Prostate gland (tissue), 2 donors: ENCODE results near the gene RNF40. TPM values are rescaled to one million over a fixed set of nuclear protein-coding genes. Genes with fewer than 3 reads are reported as not detected.
"Not testable (repeated sequence)": the region's sequence is repeated elsewhere in the genome, so short reads cannot be mapped to it uniquely, and the experiment has no call there.

Experiments used
- DNase-seq: peaks from one replicate; pipeline ENCODE4 v3.0.0-alpha.2; 2019; ENCODE audit warnings: low spot score
- H3K27ac ChIP-seq, 2 donors: fragments of 200-600 bp; sonication (generic); 2 replicates each; pipeline ENCODE4 v1.5.1; 2017 to 2019
- H3K27me3 ChIP-seq: fragments of 200-600 bp; sonication (generic); replicated peaks from 2 replicates; pipeline ENCODE4 v1.5.1; 2019; ENCODE audit not compliant: insufficient read depth
- H3K36me3 ChIP-seq, 2 donors: fragments of 200-600 bp; sonication (generic); 1 replicate in 1 of 2; 2 replicates in 1 of 2; pipeline versions ENCODE4 v1.5.1 to v1.8.1; 2017 to 2019
- H3K4me1 ChIP-seq: fragments of 200-600 bp; sonication (generic); replicated peaks from 2 replicates; pipeline ENCODE4 v1.5.1; 2019
- H3K4me3 ChIP-seq, 2 donors: fragments of 200-600 bp; sonication (generic); 2 replicates each; pipeline ENCODE4 v1.5.1; 2017 to 2019
- H3K9me3 ChIP-seq: fragments of 200-600 bp; sonication (generic); 2 replicates; pipeline ENCODE4 v1.5.1; 2017
- POLR2A ChIP-seq: fragments of 450-650 bp; IDR thresholded peaks from one replicate; pipeline ENCODE4 v1.6.1; 2016; ENCODE audit warnings: antibody characterized with exemption, mild to moderate bottlenecking
- POLR2AphosphoS5 ChIP-seq: sonication (generic); formaldehyde crosslinking; IDR thresholded peaks from one replicate; pipeline ENCODE4 v1.6.1; 2017; ENCODE audit warnings: antibody characterized with exemption
- WGBS: methylation state at CpG from one replicate; pipeline ENCODE4 v1.1.5; 2018; 5-methylcytosine and 5-hydroxymethylcytosine counted together
- intact Hi-C: fragments of 100-400 bp; cut with DNase I; formaldehyde crosslinking; loops from one replicate; pipeline ENCODE4 v1.14.2; 2022
- total RNA-seq, 2 donors: library from RNA; depleted of rRNA; stranded (reverse); fragments of >200 nt; gene quantifications; one replicate each; pipeline ENCODE4 v1.1.0, GENCODE V29; 2016
- TF ChIP-seq, protein P1 (sequence below), 4 experiments: fragments of 200-600 bp in 2 of 4; fragments of 450-650 bp in 2 of 4; sonication (generic) in 2 of 4; IDR thresholded peaks; 1 replicate in 3 of 4; 2 replicates in 1 of 4; pipeline ENCODE4 v1.5.1; 2016 to 2019; ENCODE audit warnings: antibody characterized with exemption in 4 of 4, mild to moderate bottlenecking in 2 of 4, moderate library complexity in 2 of 4

Gene RNF40
- total RNA-seq, 2 donors from 2014 or later = 89.9 to 113 TPM

GRCh38 chr16:30805370-30806169 lies 43.4 kb downstream of the RNF40 start:
- H3K27ac ChIP-seq = peak overlapping the region; percentile 87 to 90
- peak overlapping the region; percentile 54 to 58 for H3K4me3 ChIP-seq
- no peaks in the 10 kb centered on the region for H3K9me3 ChIP-seq
- H3K4me1 ChIP-seq = peaks cover 7% of the 10 kb centered on the region
- WGBS = 1% methylated on average over 57 of the region's 62 CpGs
- TF ChIP-seq, protein P1, sequence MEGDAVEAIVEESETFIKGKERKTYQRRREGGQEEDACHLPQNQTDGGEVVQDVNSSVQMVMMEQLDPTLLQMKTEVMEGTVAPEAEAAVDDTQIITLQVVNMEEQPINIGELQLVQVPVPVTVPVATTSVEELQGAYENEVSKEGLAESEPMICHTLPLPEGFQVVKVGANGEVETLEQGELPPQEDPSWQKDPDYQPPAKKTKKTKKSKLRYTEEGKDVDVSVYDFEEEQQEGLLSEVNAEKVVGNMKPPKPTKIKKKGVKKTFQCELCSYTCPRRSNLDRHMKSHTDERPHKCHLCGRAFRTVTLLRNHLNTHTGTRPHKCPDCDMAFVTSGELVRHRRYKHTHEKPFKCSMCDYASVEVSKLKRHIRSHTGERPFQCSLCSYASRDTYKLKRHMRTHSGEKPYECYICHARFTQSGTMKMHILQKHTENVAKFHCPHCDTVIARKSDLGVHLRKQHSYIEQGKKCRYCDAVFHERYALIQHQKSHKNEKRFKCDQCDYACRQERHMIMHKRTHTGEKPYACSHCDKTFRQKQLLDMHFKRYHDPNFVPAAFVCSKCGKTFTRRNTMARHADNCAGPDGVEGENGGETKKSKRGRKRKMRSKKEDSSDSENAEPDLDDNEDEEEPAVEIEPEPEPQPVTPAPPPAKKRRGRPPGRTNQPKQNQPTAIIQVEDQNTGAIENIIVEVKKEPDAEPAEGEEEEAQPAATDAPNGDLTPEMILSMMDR (IDR thresholded peaks at IDR 0.05) = peak in 2 of 4 experiments; percentile 13 to 20
- peak; percentile 79 for TF ChIP-seq POLR2A
- TF ChIP-seq POLR2AphosphoS5 = peak; percentile 86
- H3K27me3 ChIP-seq = no peaks in the 10 kb centered on the region
- peak; percentile 83 for DNase-seq
- intact Hi-C loops = loop anchor here (1.0 to 2.0 kb wide), 2 partner anchors 18 to 69 kb away; partner anchors contain the start of gene ZNF629
- no peaks in the 10 kb centered on the region for H3K36me3 ChIP-seq

DNA sequence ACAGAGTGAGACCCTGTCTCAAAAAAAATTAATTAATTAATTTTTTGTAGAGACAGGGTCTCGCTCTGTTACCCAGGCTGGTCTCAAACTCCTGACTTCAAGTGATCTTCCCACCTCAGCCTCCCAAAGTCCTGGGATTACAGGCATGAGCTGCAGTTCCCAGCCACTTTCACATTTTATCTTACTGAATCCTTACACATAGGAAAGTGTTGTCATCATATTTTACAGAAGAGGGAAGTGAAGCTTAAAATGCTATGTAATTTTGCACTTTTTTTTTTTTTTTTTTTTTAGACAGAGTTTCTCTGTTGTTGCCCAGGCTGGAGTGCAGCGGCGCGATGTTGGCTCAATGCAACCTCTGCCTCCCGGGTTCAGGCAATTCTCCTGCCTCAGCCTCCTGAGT lies 46.0 kb downstream of the RNF40 start:
- WGBS = 77% methylated on average over 5 of the region's 5 CpGs
- peaks cover 7% of the 10 kb centered on the region for H3K4me1 ChIP-seq
- no peak for DNase-seq
- no peaks in the 10 kb centered on the region for H3K9me3 ChIP-seq
- no peaks in the 10 kb centered on the region for H3K36me3 ChIP-seq
- no peak for TF ChIP-seq POLR2A
- TF ChIP-seq, protein P1 (IDR thresholded peaks at IDR 0.05) = no peak
- TF ChIP-seq POLR2AphosphoS5 = no peak
- H3K4me3 ChIP-seq = no peak overlapping the region
- intact Hi-C loops = no loop called here
- H3K27me3 ChIP-seq = no peaks in the 10 kb centered on the region
- H3K27ac ChIP-seq = no peak overlapping the region

DNA sequence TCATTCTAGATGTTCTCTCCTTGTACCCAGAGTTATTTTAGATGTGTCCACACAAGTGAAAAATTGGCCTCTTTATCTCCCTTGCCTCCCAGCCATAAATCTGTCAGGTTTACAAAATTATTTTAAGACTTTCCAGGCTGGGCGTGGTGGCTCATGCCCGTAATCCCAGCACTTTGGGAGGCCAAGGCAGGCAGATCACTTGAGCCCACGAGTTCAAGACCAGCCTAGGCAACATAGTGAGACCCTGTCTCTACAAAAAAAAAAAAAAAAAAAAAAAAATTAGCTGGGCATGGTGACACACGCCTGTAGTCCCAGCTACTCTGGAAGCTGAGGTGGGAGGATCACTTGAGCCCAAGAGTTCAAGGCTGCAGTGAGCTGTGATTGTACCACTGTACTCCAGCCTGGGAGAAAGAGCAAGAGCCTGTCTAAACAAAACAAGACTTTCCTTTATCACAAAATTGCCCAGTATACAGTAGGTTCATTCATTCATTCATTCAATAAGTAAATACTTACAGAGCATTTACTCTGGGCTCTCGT lies 46.8 kb downstream of the RNF40 start:
- H3K36me3 ChIP-seq, H3K4me1 ChIP-seq, H3K27me3 ChIP-seq, DNase-seq, intact Hi-C loops, H3K4me3 ChIP-seq, H3K27ac ChIP-seq, H3K9me3 ChIP-seq: not testable (repeated sequence)
- 56% methylated on average over 5 of the region's 5 CpGs for WGBS

DNA sequence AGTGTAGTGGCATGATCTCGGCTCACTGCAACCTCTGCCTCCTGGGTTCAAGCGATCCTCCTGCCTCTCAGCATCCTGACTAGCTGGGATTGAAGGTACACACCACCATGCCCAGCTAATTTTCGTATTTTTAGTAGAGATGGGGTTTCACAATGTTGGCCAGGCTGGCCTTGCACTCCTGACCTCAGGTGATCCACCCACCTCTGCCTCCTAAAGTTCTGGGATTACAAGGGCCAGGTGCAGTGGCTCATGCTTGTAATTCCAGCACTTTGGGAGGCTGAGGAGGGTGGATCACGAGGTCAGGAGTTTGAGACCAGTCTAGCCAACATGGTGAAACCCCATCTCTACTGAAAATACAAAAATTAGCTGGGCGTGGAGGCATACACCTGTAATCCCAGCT lies 47.6 kb downstream of the RNF40 start:
- WGBS = 83% methylated on average over 5 of the region's 5 CpGs
- H3K27me3 ChIP-seq, H3K9me3 ChIP-seq, H3K4me3 ChIP-seq, intact Hi-C loops, H3K4me1 ChIP-seq, DNase-seq, H3K27ac ChIP-seq, H3K36me3 ChIP-seq: not testable (repeated sequence)

DNA sequence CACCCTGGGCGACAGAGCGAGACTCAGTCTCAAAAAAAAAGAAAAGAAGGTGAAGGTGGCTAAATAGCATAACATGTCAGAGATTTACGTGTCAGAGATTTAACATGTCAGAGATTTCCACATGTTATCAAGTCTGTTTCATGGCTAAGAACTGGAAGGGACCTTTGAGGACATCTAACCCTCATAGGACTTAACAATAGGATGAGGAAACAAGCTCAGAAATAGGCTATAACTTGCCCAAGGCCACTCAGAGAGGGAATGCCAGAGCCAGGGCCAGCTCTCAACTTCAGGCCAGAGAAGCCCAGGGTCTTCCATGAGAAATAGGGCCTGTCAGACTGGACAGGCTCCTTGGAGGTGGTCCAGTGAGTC lies 51.7 kb downstream of the RNF40 start:
- no peaks in the 10 kb centered on the region for H3K9me3 ChIP-seq
- peak overlapping the region; percentile 73 to 75 for H3K27ac ChIP-seq
- no peak for DNase-seq
- no peaks in the 10 kb centered on the region for H3K36me3 ChIP-seq
- H3K27me3 ChIP-seq = no peaks in the 10 kb centered on the region
- H3K4me1 ChIP-seq = no peaks in the 10 kb centered on the region
- no peak for TF ChIP-seq POLR2A
- peak overlapping the region; percentile 26 to 44 for H3K4me3 ChIP-seq
- intact Hi-C loops = no loop called here
- WGBS = 89% methylated on average over 3 of the region's 3 CpGs

DNA sequence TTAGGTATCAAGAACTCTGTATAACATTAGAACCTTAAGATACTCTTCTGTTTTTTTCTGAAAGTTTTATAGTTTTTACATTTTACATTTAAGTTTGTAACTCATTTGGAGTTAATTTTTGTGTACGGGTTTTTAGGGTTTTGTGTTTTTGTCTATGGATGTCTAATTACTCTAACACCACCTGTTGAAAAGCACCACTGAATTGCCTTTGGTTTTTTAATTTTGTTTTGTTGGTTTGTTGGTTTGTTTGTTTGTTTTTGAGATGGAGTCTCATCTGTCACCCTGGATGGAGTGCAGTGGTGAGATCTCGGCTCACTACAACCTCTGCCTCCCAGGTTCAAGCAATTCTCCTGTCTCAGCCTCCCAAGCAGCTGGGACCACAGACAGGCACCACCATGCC lies 54.6 kb downstream of the RNF40 start:
- intact Hi-C loops = no loop called here
- Histone ChIP-seq H3K4me1 (no peaks in the 10 kb centered on the region), H3K36me3 (no peaks in the 10 kb centered on the region), H3K27me3 (no peaks in the 10 kb centered on the region), H3K4me3 (no peak overlapping the region), H3K27ac (no peak overlapping the region), H3K9me3 (no peaks in the 10 kb centered on the region)
- WGBS = 42% methylated on average over 2 of the region's 2 CpGs
- no peak for DNase-seq
- TF ChIP-seq POLR2AphosphoS5 (no peak), POLR2A (no peak)
- TF ChIP-seq, protein P1 (IDR thresholded peaks at IDR 0.05) = no peak
